HCT116 (cell line): ENCODE results near the gene ACTR3. TPM values are rescaled to one million over a fixed set of nuclear protein-coding genes. Genes with fewer than 3 reads are reported as not detected.

ENCODE experiments used
- ATAC-seq: fragments of 200-7000 bp; cut with Tn5 transposase; 2 replicates; pipeline ENCODE4 v1.9.1; 2020; ENCODE audit warnings: mild to moderate bottlenecking, moderate library complexity
- BruUV-seq: library from RNA; stranded (reverse); fragments of 400-500 nt; replicated peaks from 2 replicates; lab custom pipeline; 2021; lab: Mats Ljungman, UMichigan
- CTCF ChIA-PET: fragments of 300-600 bp; sonication (Branson Sonifier 250); formaldehyde crosslinking; loops from one replicate; lab custom pipeline; 2021; ENCODE audit warnings: antibody characterized with exemption; lab: Charles Lee
- POLR2A ChIA-PET: fragments of 300-600, 350-600 bp; sonication (Branson Sonifier 250); formaldehyde crosslinking; loops from one replicate; lab custom pipeline; 2021; ENCODE audit warnings: antibody characterized with exemption; lab: Charles Lee
- RAD21 ChIA-PET, 2 experiments: fragments of 300-600 bp; sonication (Branson Sonifier 250); formaldehyde crosslinking; loops; one replicate each; lab custom pipeline; 2023; ENCODE audit warnings: low total read pairs in 2 of 2; ENCODE audit not compliant: uncharacterized antibody in 2 of 2, unreplicated experiment in 2 of 2, low non-redundant PET in 1 of 2; lab: Charles Lee
- DNase-seq: peaks from one replicate; pipeline ENCODE4 v3.0.0-alpha.2; 2010; ENCODE audit warnings: low read depth, low spot score
- H2AFZ ChIP-seq: fragments of 200-600 bp; shearing (Covaris generic), sonication (generic); 2 replicates; pipeline ENCODE4 v1.6.1; 2017; ENCODE audit warnings: low read depth, mixed run types, mixed read lengths, antibody characterized with exemption, low read length; ENCODE audit not compliant: poor library complexity, severe bottlenecking
- H3K27ac ChIP-seq: 2 replicates; pipeline ENCODE4 v1.5.1; 2012; ENCODE audit warnings: low read depth, low read length
- H3K27me3 ChIP-seq: fragments of 200-600 bp; sonication (generic); 2 replicates; pipeline ENCODE4 v1.6.1; 2016; ENCODE audit warnings: mixed run types, low read length, mixed read lengths; ENCODE audit not compliant: insufficient read depth
- H3K36me3 ChIP-seq, 2 experiments: fragments of 200-500 bp in 1 of 2; fragments of 200-600 bp in 1 of 2; sonication (Bioruptor generic) in 1 of 2; sonication (generic) in 1 of 2; 2 replicates each; pipeline versions ENCODE4 v1.5.1 to v1.6.1; 2014 to 2016; ENCODE audit warnings: low read length in 2 of 2, inconsistent platforms in 1 of 2, mixed read lengths in 1 of 2, mixed run types in 1 of 2; ENCODE audit not compliant: insufficient read depth in 2 of 2, control insufficient read depth in 1 of 2
- H3K4me1 ChIP-seq, 2 experiments: fragments of 200-600 bp in 1 of 2; sonication (generic) in 1 of 2; 2 replicates each; pipeline versions ENCODE4 v1.5.1 to v1.6.1; 2012 to 2017; ENCODE audit warnings: low read length in 2 of 2, inconsistent platforms in 1 of 2, mild to moderate bottlenecking in 1 of 2, mixed read lengths in 1 of 2, mixed run types in 1 of 2, moderate library complexity in 1 of 2; ENCODE audit not compliant: insufficient read depth in 2 of 2, control insufficient read depth in 1 of 2
- H3K4me2 ChIP-seq: fragments of 200-600 bp; sonication (generic); 2 replicates; pipeline ENCODE4 v1.6.1; 2017; ENCODE audit warnings: mixed run types, low read length, mixed read lengths
- H3K4me3 ChIP-seq, 2 experiments: fragments of 200-600 bp in 1 of 2; sonication (generic) in 1 of 2; replicated peaks in 1 of 2; 2 replicates each; pipeline ENCODE4 v1.5.1; 2011 to 2016; ENCODE audit warnings: low read length in 2 of 2, control low read depth in 1 of 2, low read depth in 1 of 2, mild to moderate bottlenecking in 1 of 2, mixed read lengths in 1 of 2, mixed run types in 1 of 2
- H3K79me2 ChIP-seq: fragments of 200-600 bp; sonication (generic); 2 replicates; pipeline ENCODE4 v1.6.1; 2017; ENCODE audit warnings: mild to moderate bottlenecking, mixed run types, low read length, moderate library complexity, mixed read lengths; ENCODE audit not compliant: insufficient read depth
- H3K9ac ChIP-seq: fragments of 200-600 bp; sonication (generic); 2 replicates; pipeline ENCODE4 v1.6.1; 2016; ENCODE audit warnings: low read length, mixed read lengths
- H3K9me2 ChIP-seq: fragments of 200-600 bp; sonication (generic), shearing (Covaris generic); 2 replicates; pipeline ENCODE4 v1.6.1; 2017; ENCODE audit warnings: mixed run types, mild to moderate bottlenecking, moderate library complexity; ENCODE audit not compliant: insufficient read depth
- H3K9me3 ChIP-seq, 2 experiments: fragments of 200-500 bp in 1 of 2; fragments of 200-600 bp in 1 of 2; sonication (Bioruptor generic) in 1 of 2; sonication (generic) in 1 of 2; 2 replicates each; pipeline ENCODE4 v1.6.1; 2014 to 2017; ENCODE audit warnings: low read length in 2 of 2, mixed read lengths in 2 of 2, inconsistent platforms in 1 of 2, low read depth in 1 of 2, mild to moderate bottlenecking in 1 of 2, mixed run types in 1 of 2, moderate library complexity in 1 of 2; ENCODE audit not compliant: control insufficient read depth in 1 of 2, insufficient read depth in 1 of 2
- H4K20me1 ChIP-seq: fragments of 200-600 bp; sonication (generic), shearing (Covaris generic); 2 replicates; pipeline ENCODE4 v1.6.1; 2017; ENCODE audit warnings: mixed run types, mild to moderate bottlenecking, moderate library complexity; ENCODE audit not compliant: insufficient read depth
- CEBPB ChIP-seq: IDR thresholded peaks from 2 replicates; pipeline ENCODE4 v1.6.1; 2012; ENCODE audit warnings: low read depth
- EGR1 ChIP-seq: IDR thresholded peaks from 2 replicates; pipeline ENCODE4 v1.6.1; 2012; ENCODE audit warnings: low read depth
- ELF1 ChIP-seq: IDR thresholded peaks from 2 replicates; pipeline ENCODE4 v1.6.1; 2012; ENCODE audit warnings: low read depth, borderline replicate concordance
- EZH2 ChIP-seq: fragments of 200-600 bp; sonication (generic); IDR thresholded peaks from 2 replicates; pipeline ENCODE4 v1.6.1; 2017; ENCODE audit warnings: antibody characterized with exemption, mixed run types
- FOSL1 ChIP-seq: IDR thresholded peaks from 2 replicates; pipeline ENCODE4 v1.6.1; 2012; ENCODE audit warnings: low read depth
- JUND ChIP-seq: IDR thresholded peaks from 2 replicates; pipeline ENCODE4 v1.6.1; 2012
- POLR2A ChIP-seq: IDR thresholded peaks from 2 replicates; pipeline ENCODE4 v1.7.0; 2011; ENCODE audit warnings: borderline replicate concordance; ENCODE audit not compliant: insufficient read depth, insufficient read length; ENCODE audit errors: extremely low read depth
- RAD21 ChIP-seq: IDR thresholded peaks from 2 replicates; pipeline ENCODE4 v1.6.1; 2012; ENCODE audit warnings: low read depth, mild to moderate bottlenecking
- SP1 ChIP-seq: IDR thresholded peaks from 2 replicates; pipeline ENCODE4 v1.6.1; 2012; ENCODE audit warnings: low read depth
- SRF ChIP-seq: IDR thresholded peaks from 2 replicates; pipeline ENCODE4 v1.6.1; 2012; ENCODE audit warnings: low read depth
- TCF7L2 ChIP-seq: IDR thresholded peaks from 2 replicates; pipeline ENCODE4 v1.7.0; 2011; ENCODE audit warnings: borderline replicate concordance, inconsistent platforms; ENCODE audit not compliant: insufficient read depth, insufficient read length; ENCODE audit errors: extremely low read depth
- YY1 ChIP-seq: IDR thresholded peaks from 2 replicates; pipeline ENCODE4 v1.6.1; 2011; ENCODE audit warnings: low read length, low read depth, moderate library complexity, mild to moderate bottlenecking; ENCODE audit not compliant: insufficient replicate concordance; ENCODE audit errors: extremely low read depth
- ZNF274 ChIP-seq: fragments of 200-500 bp; sonication (Bioruptor generic); IDR thresholded peaks from 2 replicates; pipeline ENCODE4 v1.6.1; 2014; ENCODE audit warnings: mild to moderate bottlenecking, low read depth, low read length, inconsistent platforms
- intact Hi-C: fragments of 100-400 bp; cut with micrococcal nuclease; formaldehyde crosslinking; loops from 2 replicates; pipeline ENCODE4 v1.10.0; 2022
- total RNA-seq: library from RNA; stranded (reverse); gene quantifications from one replicate; pipeline ENCODE4 v1.2.1, GENCODE V29; 2021; ENCODE audit not compliant: unreplicated experiment
- TF ChIP-seq, protein P1 (sequence below): IDR thresholded peaks from 2 replicates; pipeline ENCODE4 v1.6.1; 2012
- TF ChIP-seq, protein P2 (sequence below): IDR thresholded peaks from 2 replicates; pipeline ENCODE4 v1.6.1; 2012; ENCODE audit warnings: low read depth
- TF ChIP-seq, protein P3 (sequence below): IDR thresholded peaks from 2 replicates; pipeline ENCODE4 v1.6.1; 2011; ENCODE audit warnings: mild to moderate bottlenecking, low read length, moderate library complexity; ENCODE audit not compliant: insufficient replicate concordance; ENCODE audit errors: extremely low read depth

The ACTR3 gene
- total RNA-seq, 1 experiment from 2014 or later = 232 TPM

DNA sequence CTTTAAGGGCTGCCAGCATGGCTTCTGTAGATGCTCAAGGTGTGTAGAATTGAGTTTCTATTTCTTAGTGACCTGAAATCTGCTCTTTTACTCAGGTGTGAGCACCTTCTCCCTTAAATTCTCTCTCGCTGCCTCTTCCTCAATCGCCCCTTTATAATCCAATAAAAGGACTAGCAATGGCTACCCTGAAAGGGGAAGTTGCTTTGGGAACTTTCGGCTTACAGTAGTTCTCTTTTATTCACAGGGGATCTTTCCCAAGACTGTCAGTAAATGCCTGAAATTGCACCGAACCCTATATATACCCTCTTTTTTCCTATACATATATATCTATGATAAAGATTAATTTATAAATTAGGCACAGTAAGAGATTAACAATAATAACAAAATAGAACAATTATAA is 121.8 kb downstream of the ACTR3 start:
- Histone ChIP-seq H2AFZ (no peak overlapping the region), H3K36me3 (no peaks in the 10 kb centered on the region), H3K4me3 (no peak overlapping the region), H3K79me2 (no peaks in the 10 kb centered on the region), H3K4me2 (no peak overlapping the region), H3K9me3 (no peaks in the 10 kb centered on the region), H3K27me3 (no peaks in the 10 kb centered on the region), H3K4me1 (no peaks in the 10 kb centered on the region), H3K9me2 (no peaks in the 10 kb centered on the region), H3K9ac (no peak overlapping the region), H3K27ac (no peak overlapping the region), H4K20me1 (no peaks in the 10 kb centered on the region)
- no peak for DNase-seq
- ChIA-PET CTCF (no interaction called here), POLR2A (no interaction called here), RAD21 (no interaction called here)
- ATAC-seq = no peak
- no TSS peak for BruUV-seq
- intact Hi-C loops = no loop called here
- no peak for TF ChIP-seq TCF7L2
- TF ChIP-seq CEBPB = no peak
- TF ChIP-seq POLR2A = no peak
- TF ChIP-seq EZH2 = no peak
- TF ChIP-seq SP1 = no peak
- no peak for TF ChIP-seq FOSL1
- TF ChIP-seq, protein P1, sequence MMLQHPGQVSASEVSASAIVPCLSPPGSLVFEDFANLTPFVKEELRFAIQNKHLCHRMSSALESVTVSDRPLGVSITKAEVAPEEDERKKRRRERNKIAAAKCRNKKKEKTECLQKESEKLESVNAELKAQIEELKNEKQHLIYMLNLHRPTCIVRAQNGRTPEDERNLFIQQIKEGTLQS = no peak
- TF ChIP-seq ZNF274 = no peak
- no peak for TF ChIP-seq JUND
- TF ChIP-seq, protein P2, sequence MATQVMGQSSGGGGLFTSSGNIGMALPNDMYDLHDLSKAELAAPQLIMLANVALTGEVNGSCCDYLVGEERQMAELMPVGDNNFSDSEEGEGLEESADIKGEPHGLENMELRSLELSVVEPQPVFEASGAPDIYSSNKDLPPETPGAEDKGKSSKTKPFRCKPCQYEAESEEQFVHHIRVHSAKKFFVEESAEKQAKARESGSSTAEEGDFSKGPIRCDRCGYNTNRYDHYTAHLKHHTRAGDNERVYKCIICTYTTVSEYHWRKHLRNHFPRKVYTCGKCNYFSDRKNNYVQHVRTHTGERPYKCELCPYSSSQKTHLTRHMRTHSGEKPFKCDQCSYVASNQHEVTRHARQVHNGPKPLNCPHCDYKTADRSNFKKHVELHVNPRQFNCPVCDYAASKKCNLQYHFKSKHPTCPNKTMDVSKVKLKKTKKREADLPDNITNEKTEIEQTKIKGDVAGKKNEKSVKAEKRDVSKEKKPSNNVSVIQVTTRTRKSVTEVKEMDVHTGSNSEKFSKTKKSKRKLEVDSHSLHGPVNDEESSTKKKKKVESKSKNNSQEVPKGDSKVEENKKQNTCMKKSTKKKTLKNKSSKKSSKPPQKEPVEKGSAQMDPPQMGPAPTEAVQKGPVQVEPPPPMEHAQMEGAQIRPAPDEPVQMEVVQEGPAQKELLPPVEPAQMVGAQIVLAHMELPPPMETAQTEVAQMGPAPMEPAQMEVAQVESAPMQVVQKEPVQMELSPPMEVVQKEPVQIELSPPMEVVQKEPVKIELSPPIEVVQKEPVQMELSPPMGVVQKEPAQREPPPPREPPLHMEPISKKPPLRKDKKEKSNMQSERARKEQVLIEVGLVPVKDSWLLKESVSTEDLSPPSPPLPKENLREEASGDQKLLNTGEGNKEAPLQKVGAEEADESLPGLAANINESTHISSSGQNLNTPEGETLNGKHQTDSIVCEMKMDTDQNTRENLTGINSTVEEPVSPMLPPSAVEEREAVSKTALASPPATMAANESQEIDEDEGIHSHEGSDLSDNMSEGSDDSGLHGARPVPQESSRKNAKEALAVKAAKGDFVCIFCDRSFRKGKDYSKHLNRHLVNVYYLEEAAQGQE = no peak
- no peak for TF ChIP-seq SRF
- no peak for TF ChIP-seq YY1
- no peak for TF ChIP-seq RAD21
- TF ChIP-seq ELF1 = no peak
- TF ChIP-seq EGR1 = no peak
- TF ChIP-seq, protein P3, sequence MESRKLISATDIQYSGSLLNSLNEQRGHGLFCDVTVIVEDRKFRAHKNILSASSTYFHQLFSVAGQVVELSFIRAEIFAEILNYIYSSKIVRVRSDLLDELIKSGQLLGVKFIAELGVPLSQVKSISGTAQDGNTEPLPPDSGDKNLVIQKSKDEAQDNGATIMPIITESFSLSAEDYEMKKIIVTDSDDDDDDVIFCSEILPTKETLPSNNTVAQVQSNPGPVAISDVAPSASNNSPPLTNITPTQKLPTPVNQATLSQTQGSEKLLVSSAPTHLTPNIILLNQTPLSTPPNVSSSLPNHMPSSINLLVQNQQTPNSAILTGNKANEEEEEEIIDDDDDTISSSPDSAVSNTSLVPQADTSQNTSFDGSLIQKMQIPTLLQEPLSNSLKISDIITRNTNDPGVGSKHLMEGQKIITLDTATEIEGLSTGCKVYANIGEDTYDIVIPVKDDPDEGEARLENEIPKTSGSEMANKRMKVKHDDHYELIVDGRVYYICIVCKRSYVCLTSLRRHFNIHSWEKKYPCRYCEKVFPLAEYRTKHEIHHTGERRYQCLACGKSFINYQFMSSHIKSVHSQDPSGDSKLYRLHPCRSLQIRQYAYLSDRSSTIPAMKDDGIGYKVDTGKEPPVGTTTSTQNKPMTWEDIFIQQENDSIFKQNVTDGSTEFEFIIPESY = no peak
